H1 (cell line): ENCODE measurements around the gene ERMN. TPM values are rescaled to one million over a fixed set of nuclear protein-coding genes. Genes with fewer than 3 reads are reported as not detected.
"Not testable (repeated sequence)": the region's sequence is repeated elsewhere in the genome, so short reads cannot be mapped to it uniquely, and the experiment has no call there.

ENCODE experiments used
- CTCF ChIA-PET: fragments of 300-600 bp; sonication (Branson Sonifier 250); formaldehyde crosslinking; loops from one replicate; lab custom pipeline; 2021; ENCODE audit not compliant: partially characterized antibody; lab: Charles Lee
- POLR2A ChIA-PET: fragments of 300-600 bp; sonication (Branson Sonifier 250); formaldehyde crosslinking; loops from one replicate; lab custom pipeline; 2021; ENCODE audit warnings: inconsistent platforms; ENCODE audit not compliant: partially characterized antibody; lab: Charles Lee
- DNase-seq, 2 experiments: peaks; one replicate each; pipeline versions ENCODE4 v3.0.0 to v3.0.0-alpha.2; 2010 to 2022; ENCODE audit warnings: low spot score in 2 of 2, low read depth in 1 of 2, mixed read lengths in 1 of 2
- FAIRE-seq: peaks from 2 replicates; lab custom pipeline; 2011; peaks lifted over from hg19 to GRCh38; lab: Jason Lieb, UNC
- H2AFZ ChIP-seq: 2 replicates; pipeline ENCODE4 v1.8.1; 2012; ENCODE audit warnings: low read length, inconsistent platforms
- H2AK5ac ChIP-seq: 2 replicates; pipeline ENCODE4 v1.6.1; 2013; ENCODE audit warnings: low read depth, low read length
- H2BK120ac ChIP-seq: replicated peaks from 2 replicates; pipeline ENCODE3; 2013; ENCODE audit warnings: low read depth, low read length, inconsistent platforms
- H2BK12ac ChIP-seq: 2 replicates; pipeline ENCODE4 v1.6.1; 2013; ENCODE audit warnings: low read depth, low read length
- H2BK15ac ChIP-seq: 2 replicates; pipeline ENCODE4 v1.6.1; 2013; ENCODE audit warnings: low read length
- H2BK20ac ChIP-seq: 2 replicates; pipeline ENCODE4 v1.6.1; 2013; ENCODE audit warnings: low read length
- H2BK5ac ChIP-seq: 2 replicates; pipeline ENCODE4 v1.6.1; 2013; ENCODE audit warnings: low read depth, low read length
- H3K14ac ChIP-seq: 2 replicates; pipeline ENCODE4 v1.6.1; 2013; ENCODE audit warnings: inconsistent platforms; ENCODE audit not compliant: insufficient read length
- H3K18ac ChIP-seq: 2 replicates; pipeline ENCODE4 v1.6.1; 2013; ENCODE audit warnings: low read length; ENCODE audit errors: extremely low read depth
- H3K23ac ChIP-seq: 2 replicates; pipeline ENCODE4 v1.6.1; 2013; ENCODE audit warnings: inconsistent platforms; ENCODE audit not compliant: insufficient read length
- H3K23me2 ChIP-seq: 2 replicates; pipeline ENCODE4 v1.6.1; 2013; ENCODE audit warnings: low read depth, low read length
- H3K27ac ChIP-seq: 2 replicates; pipeline ENCODE4 v1.6.1; 2011; ENCODE audit warnings: low read depth, low read length, inconsistent platforms
- H3K27me3 ChIP-seq, 4 experiments: replicated peaks in 1 of 4; 1 replicate in 1 of 4; 2 replicates in 3 of 4; pipeline versions ENCODE4 v1.6.1 to v1.8.1; 2011 to 2013; ENCODE audit warnings: low read length in 3 of 4, mild to moderate bottlenecking in 3 of 4, inconsistent platforms in 2 of 4, mixed read lengths in 2 of 4, moderate library complexity in 1 of 4; ENCODE audit not compliant: control insufficient read depth in 3 of 4, insufficient read depth in 3 of 4; ENCODE audit errors: extremely low read depth in 1 of 4
- H3K36me3 ChIP-seq, 4 experiments: 2 replicates each; pipeline versions ENCODE4 v1.6.1 to v1.8.1; 2011 to 2013; ENCODE audit warnings: mild to moderate bottlenecking in 4 of 4, low read length in 3 of 4, moderate library complexity in 2 of 4, control low read depth in 1 of 4, inconsistent platforms in 1 of 4; ENCODE audit not compliant: insufficient read depth in 4 of 4, control insufficient read depth in 2 of 4
- H3K4ac ChIP-seq: replicated peaks from 2 replicates; pipeline ENCODE3; 2013; ENCODE audit warnings: low read length, low read depth, mixed read lengths, inconsistent platforms; ENCODE audit not compliant: insufficient read length
- H3K4me1 ChIP-seq, 4 experiments: replicated peaks in 1 of 4; 1 replicate in 1 of 4; 2 replicates in 3 of 4; pipeline versions ENCODE4 v1.6.1 to v1.8.1; 2011 to 2013; ENCODE audit warnings: low read length in 3 of 4, inconsistent platforms in 2 of 4, mixed read lengths in 1 of 4; ENCODE audit not compliant: insufficient read depth in 4 of 4, control insufficient read depth in 3 of 4
- H3K4me2 ChIP-seq, 2 experiments: 2 replicates each; pipeline versions ENCODE4 v1.6.1 to v1.8.1; 2011 to 2013; ENCODE audit warnings: low read depth in 2 of 2, low read length in 2 of 2, control low read depth in 1 of 2, inconsistent platforms in 1 of 2, mild to moderate bottlenecking in 1 of 2; ENCODE audit not compliant: insufficient read depth in 1 of 2
- H3K4me3 ChIP-seq, 4 experiments: fragments of 200-600, 300-600 bp in 1 of 4; sonication (generic), shearing (Covaris generic), sonication (Bioruptor Twin) in 1 of 4; 2 replicates each; pipeline versions ENCODE4 v1.5.1 to v1.8.1; 2011 to 2016; ENCODE audit warnings: low read length in 4 of 4, low read depth in 3 of 4, control low read depth in 2 of 4, inconsistent platforms in 2 of 4, mild to moderate bottlenecking in 2 of 4, mixed read lengths in 1 of 4, moderate library complexity in 1 of 4; ENCODE audit not compliant: insufficient read depth in 2 of 4; ENCODE audit errors: extremely low read depth in 1 of 4
- H3K56ac ChIP-seq: replicated peaks from 2 replicates; pipeline ENCODE3; 2013; ENCODE audit warnings: low read depth, mild to moderate bottlenecking, mixed read lengths, low read length, inconsistent platforms; ENCODE audit not compliant: insufficient read length
- H3K79me1 ChIP-seq: 2 replicates; pipeline ENCODE4 v1.6.1; 2013; ENCODE audit warnings: low read depth, low read length, control low read depth
- H3K79me2 ChIP-seq, 2 experiments: 2 replicates each; pipeline versions ENCODE4 v1.6.1 to v1.8.1; 2012 to 2013; ENCODE audit warnings: low read length in 2 of 2, mild to moderate bottlenecking in 2 of 2, inconsistent platforms in 1 of 2; ENCODE audit not compliant: insufficient read depth in 2 of 2, control insufficient read depth in 1 of 2
- H3K9ac ChIP-seq, 4 experiments: replicated peaks in 1 of 4; 1 replicate in 1 of 4; 2 replicates in 3 of 4; pipeline versions ENCODE4 v1.6.1 to v1.8.1; 2011 to 2013; ENCODE audit warnings: low read depth in 3 of 4, low read length in 3 of 4, control low read depth in 2 of 4, mild to moderate bottlenecking in 2 of 4, moderate library complexity in 2 of 4, inconsistent platforms in 1 of 4; ENCODE audit errors: extremely low read depth in 1 of 4
- H3K9me3 ChIP-seq, 2 experiments: 2 replicates each; pipeline versions ENCODE4 v1.6.1 to v1.8.1; 2012 to 2013; ENCODE audit warnings: mild to moderate bottlenecking in 2 of 2, moderate library complexity in 2 of 2, control low read depth in 1 of 2, inconsistent platforms in 1 of 2, low read depth in 1 of 2, low read length in 1 of 2, mixed read lengths in 1 of 2; ENCODE audit not compliant: insufficient read depth in 2 of 2
- H4K20me1 ChIP-seq, 2 experiments: replicated peaks in 1 of 2; 2 replicates each; pipeline versions ENCODE3 to v1.8.1; 2011 to 2013; ENCODE audit warnings: inconsistent platforms in 2 of 2, low read length in 2 of 2, mild to moderate bottlenecking in 1 of 2; ENCODE audit not compliant: insufficient read depth in 2 of 2, control insufficient read depth in 1 of 2
- H4K5ac ChIP-seq: 2 replicates; pipeline ENCODE4 v1.6.1; 2013; ENCODE audit warnings: low read length, low read depth, mixed read lengths, inconsistent platforms; ENCODE audit not compliant: insufficient read length
- H4K8ac ChIP-seq: 2 replicates; pipeline ENCODE4 v1.8.0; 2013; ENCODE audit warnings: mild to moderate bottlenecking, moderate library complexity, low read length, inconsistent platforms; ENCODE audit not compliant: insufficient read depth; ENCODE audit errors: extremely low read depth
- H4K91ac ChIP-seq: replicated peaks from 2 replicates; pipeline ENCODE3; 2013; ENCODE audit warnings: low read length, mixed read lengths, inconsistent platforms; ENCODE audit not compliant: insufficient read length
- WGBS, 2 experiments: shearing (Covaris generic) in 1 of 2; methylation state at CpG; one replicate each; pipeline versions ENCODE4 v1.1.6 to v1.1.7; 2013 to 2015; ENCODE audit warnings: low lambda C conversion rate in 2 of 2, mixed read lengths in 2 of 2, inconsistent platforms in 1 of 2, low coverage in 1 of 2, missing lambda C conversion rate in 1 of 2; ENCODE audit not compliant: insufficient replicate concordance in 2 of 2, insufficient coverage in 1 of 2, insufficient read length in 1 of 2; ENCODE audit errors: extremely low coverage in 1 of 2, missing lambda C conversion rate in 1 of 2; 5-methylcytosine and 5-hydroxymethylcytosine counted together
- polyA plus RNA-seq, 7 experiments: library from polyadenylated mRNA; depleted of rRNA in 3 of 7; stranded (reverse) in 5 of 7; unstranded in 2 of 7; fragments of >200 nt in 5 of 7; fragments of 200-250 nt in 2 of 7; gene quantifications; 1 replicate in 5 of 7; 2 replicates in 1 of 7; 4 replicates in 1 of 7; pipeline versions ENCODE4 v1.2.1 to v1.2.3, GENCODE V29; 2011 to 2013; ENCODE audit warnings: missing spikeins in 2 of 7, mixed read lengths in 2 of 7
- total RNA-seq: library from RNA; stranded (reverse); fragmentation: NEBNext Ultra II Directional; extraction: Animal tissue kit (Norgen Biotek cat#: 25700); gene quantifications from 2 replicates; pipeline ENCODE4 v1.2.1, GENCODE V29; 2021

The ERMN gene
- total and polyA plus RNA-seq, 2 of the 8 experiments (the other 6 are each of a cell fraction or from before 2014, with no cell fraction given): 0.11 TPM; not detected in 1

- not testable (repeated sequence) for FAIRE-seq
- 86% methylated on average over 7 of the region's 7 CpGs; no CpG with 5 or more reads in 1 of the 2 experiments for WGBS, 2 experiments
- CTCF ChIA-PET: interaction anchor here (1.0 to 1.6 kb wide), 3 partner anchors 9 to 56 kb away, joined by 3 to 4 read pairs (median 3); no protein-coding TSS in a partner anchor
Observed at GRCh38 chr2:157279311-157279710, 46.3 kb downstream of the ERMN start.

More at GRCh38 chr2:157279311-157279710, 46.3 kb downstream of the ERMN start:
- H3K27me3 ChIP-seq, H2AFZ ChIP-seq, H3K27ac ChIP-seq, H3K9me3 ChIP-seq, H3K14ac ChIP-seq, H3K56ac ChIP-seq, H3K79me2 ChIP-seq, H3K23ac ChIP-seq, H2BK120ac ChIP-seq, H4K91ac ChIP-seq, H3K79me1 ChIP-seq, H3K4me2 ChIP-seq, H4K20me1 ChIP-seq, POLR2A ChIA-PET, H3K23me2 ChIP-seq, H3K36me3 ChIP-seq, H3K4me1 ChIP-seq, H4K5ac ChIP-seq, H3K9ac ChIP-seq, H2BK15ac ChIP-seq, H2BK20ac ChIP-seq, H4K8ac ChIP-seq, H2BK12ac ChIP-seq, H3K4me3 ChIP-seq, H3K4ac ChIP-seq, H2AK5ac ChIP-seq, DNase-seq, H2BK5ac ChIP-seq, H3K18ac ChIP-seq: not testable (repeated sequence)
